HG03175 (cell line): Measurements from ENCODE around the gene MSL1.
"Not testable (repeated sequence)": the region's sequence is repeated elsewhere in the genome, so short reads cannot be mapped to it uniquely, and the experiment has no call there.

Experiments
- ATAC-seq: cut with Tn5 transposase; IDR thresholded peaks from one replicate; pipeline ENCODE4 v1.9.1; 2021; ENCODE audit warnings: mild to moderate bottlenecking, moderate library complexity; ENCODE audit not compliant: unreplicated experiment

Gene MSL1

GRCh38 chr17:40124279-40125141 is 2.7 kb downstream of the MSL1 start:
- ATAC-seq: no peak

- ATAC-seq: no peak
These were observed 7.7 kb downstream of the MSL1 start for GRCh38 chr17:40129498-40129897.

GRCh38 chr17:40130352-40131042 is 8.7 kb downstream of the MSL1 start:
- ATAC-seq: no peak

GRCh38 chr17:40134184-40134583 is 12.4 kb downstream of the MSL1 start:
- no peak for ATAC-seq

GRCh38 chr17:40135817-40136216 is 14.0 kb downstream of the MSL1 start:
- no peak for ATAC-seq

- peak; percentile 18 for ATAC-seq
These were observed 17.8 kb downstream of the MSL1 start for GRCh38 chr17:40139566-40140058.

- not testable (repeated sequence) for ATAC-seq
These were observed 21.4 kb downstream of the MSL1 start for GRCh38 chr17:40143166-40143565.

- no peak for ATAC-seq
These were observed 23.7 kb downstream of the MSL1 start for GRCh38 chr17:40145476-40145875.

GRCh38 chr17:40148527-40148926 is 26.8 kb downstream of the MSL1 start:
- ATAC-seq: no peak

GRCh38 chr17:40150276-40150675 is 28.5 kb downstream of the MSL1 start:
- ATAC-seq: no peak

GRCh38 chr17:40151414-40151963 is 29.7 kb downstream of the MSL1 start:
- ATAC-seq: no peak

- no peak for ATAC-seq
These were observed 31.9 kb downstream of the MSL1 start for GRCh38 chr17:40153603-40154236.

- no peak for ATAC-seq
These were observed 36.2 kb downstream of the MSL1 start for GRCh38 chr17:40157973-40158372.

- ATAC-seq: no peak
These were observed 36.8 kb downstream of the MSL1 start for GRCh38 chr17:40158438-40159013.

GRCh38 chr17:40159456-40159855 is 37.7 kb downstream of the MSL1 start:
- ATAC-seq: no peak

GRCh38 chr17:40167685-40168261 is 46.0 kb downstream of the MSL1 start:
- no peak for ATAC-seq

GRCh38 chr17:40168262-40168832 is 46.6 kb downstream of the MSL1 start:
- no peak for ATAC-seq

- no peak for ATAC-seq
These were observed 48.6 kb downstream of the MSL1 start for GRCh38 chr17:40170325-40170724.

GRCh38 chr17:40171750-40172149 is 50.0 kb downstream of the MSL1 start:
- no peak for ATAC-seq

GRCh38 chr17:40173091-40173777 is 51.5 kb downstream of the MSL1 start:
- no peak for ATAC-seq
